Measurements from ENCODE around the gene PKD2.
A peak's percentile ranks its signal among the peaks of the same experiment; 100 is the strongest.

DNA sequence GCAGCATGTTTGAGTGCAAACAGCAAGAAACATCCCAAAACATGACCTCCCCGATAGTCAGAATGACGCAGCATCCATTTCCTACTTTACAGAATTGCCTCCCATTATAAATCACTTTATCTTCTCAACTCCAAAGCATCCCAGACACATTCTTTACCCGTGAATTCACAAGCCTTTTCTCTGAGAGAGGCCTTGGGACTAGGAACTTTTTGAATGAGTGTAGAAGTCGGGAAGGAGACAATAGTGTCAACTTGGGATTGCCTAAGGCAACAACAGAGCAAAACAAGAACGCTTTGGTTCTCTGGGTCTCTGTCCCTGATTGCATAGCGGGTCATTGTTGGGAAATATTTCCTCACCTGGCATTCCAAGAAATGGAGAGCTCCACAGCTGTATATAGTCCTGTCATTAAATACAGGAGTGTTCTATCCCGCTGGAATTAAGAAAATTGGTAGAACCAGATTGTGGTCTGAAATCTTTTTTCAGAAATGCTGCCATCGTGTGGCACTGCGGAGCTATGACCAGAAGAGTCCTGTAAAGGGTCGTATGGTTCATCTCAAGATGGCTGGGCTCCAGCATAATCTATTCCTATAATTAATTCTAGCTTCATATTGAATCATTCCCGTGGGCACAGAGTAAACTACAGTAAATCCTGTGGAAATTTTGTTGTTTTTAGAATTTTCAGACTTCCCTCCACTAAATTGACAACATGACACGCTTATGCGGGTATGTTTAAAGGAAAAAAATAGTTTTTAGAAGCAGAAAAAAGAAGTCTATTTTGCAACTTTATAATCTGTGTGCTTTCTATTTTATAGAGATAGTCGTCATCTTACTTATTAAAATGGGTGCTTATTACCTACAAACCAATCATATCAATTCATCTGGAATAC is 33.9 kb upstream of the PKD2 start:
- TF ChIP-seq MXI1 (IDR thresholded peaks at IDR 0.05; ENCODE audit: borderline replicate concordance, low read depth, low read length) (no peak), NFE2L2 (IDR thresholded peaks at IDR 0.05; ENCODE audit: low read depth, low read length) (peak; percentile 65), POLR2A (IDR thresholded peaks at IDR 0.05; ENCODE audit: low read depth, low read length) (no peak), RCOR1 (IDR thresholded peaks at IDR 0.05; ENCODE audit: insufficient replicate concordance, low read length) (no peak)
- TF ChIP-seq, protein P1, sequence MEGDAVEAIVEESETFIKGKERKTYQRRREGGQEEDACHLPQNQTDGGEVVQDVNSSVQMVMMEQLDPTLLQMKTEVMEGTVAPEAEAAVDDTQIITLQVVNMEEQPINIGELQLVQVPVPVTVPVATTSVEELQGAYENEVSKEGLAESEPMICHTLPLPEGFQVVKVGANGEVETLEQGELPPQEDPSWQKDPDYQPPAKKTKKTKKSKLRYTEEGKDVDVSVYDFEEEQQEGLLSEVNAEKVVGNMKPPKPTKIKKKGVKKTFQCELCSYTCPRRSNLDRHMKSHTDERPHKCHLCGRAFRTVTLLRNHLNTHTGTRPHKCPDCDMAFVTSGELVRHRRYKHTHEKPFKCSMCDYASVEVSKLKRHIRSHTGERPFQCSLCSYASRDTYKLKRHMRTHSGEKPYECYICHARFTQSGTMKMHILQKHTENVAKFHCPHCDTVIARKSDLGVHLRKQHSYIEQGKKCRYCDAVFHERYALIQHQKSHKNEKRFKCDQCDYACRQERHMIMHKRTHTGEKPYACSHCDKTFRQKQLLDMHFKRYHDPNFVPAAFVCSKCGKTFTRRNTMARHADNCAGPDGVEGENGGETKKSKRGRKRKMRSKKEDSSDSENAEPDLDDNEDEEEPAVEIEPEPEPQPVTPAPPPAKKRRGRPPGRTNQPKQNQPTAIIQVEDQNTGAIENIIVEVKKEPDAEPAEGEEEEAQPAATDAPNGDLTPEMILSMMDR (conservative IDR thresholded peaks at IDR 0.05; ENCODE audit: low read depth, low read length): peak; percentile 65

Data from IMR-90 (cell line).